Right lobe of liver (tissue), 4 donors: Measurements from ENCODE around the gene ROBO2.

Source experiments
- CTCF ChIP-seq, 4 donors: fragments of 200-600 bp in 3 of 4; fragments of 450-650 bp in 1 of 4; IDR thresholded peaks; one replicate each; pipeline versions ENCODE4 v1.5.1 to v1.8.0; 2016 to 2022; ENCODE audit warnings: antibody characterized with exemption in 4 of 4, mild to moderate bottlenecking in 2 of 4
- POLR2A ChIP-seq: fragments of 450-650 bp; IDR thresholded peaks from one replicate; pipeline ENCODE4 v1.6.1; 2017; ENCODE audit warnings: antibody characterized with exemption, mild to moderate bottlenecking
- donor health status: DM: no; HTN: no; CAD: no.
- donor health status: DM: no; HTN: no; CAD: no.
- donor health status: DM: no; HTN: yes; CAD: no.

- TF ChIP-seq CTCF (IDR thresholded peaks at IDR 0.05), result no peak
- no peak for TF ChIP-seq POLR2A
Observed at GRCh38 chr3:77536038-77536775, 496.3 kb downstream of the ROBO2 start.
